K562 (cell line): ENCODE data around the gene BAG1. TPM values are rescaled to one million over a fixed set of nuclear protein-coding genes. Genes with fewer than 3 reads are reported as not detected.

Experiments used
- ATAC-seq: fragments of 200-7000 bp; cut with Tn5 transposase; 3 replicates; pipeline ENCODE4 v1.9.1; 2020; ENCODE audit warnings: moderate library complexity
- BruUV-seq: library from RNA; stranded (reverse); fragments of 400-500 nt; replicated peaks from 2 replicates; lab custom pipeline; 2021; lab: Mats Ljungman, UMichigan
- CTCF ChIA-PET: fragments of 300-600 bp; formaldehyde crosslinking; extraction: SDS; loops from one replicate; lab custom pipeline; 2021; ENCODE audit warnings: low intra/inter-chr PET ratio; lab: Yijun Ruan, JAX
- POLR2A ChIA-PET: fragments of 300-600, 350-650 bp; sonication (Branson Sonifier 250); formaldehyde crosslinking; extraction: SDS; loops from one replicate; lab custom pipeline; 2021; ENCODE audit warnings: antibody characterized with exemption, inconsistent platforms; lab: Yijun Ruan, JAX
- DNase-seq, 4 experiments: peaks; one replicate each; pipeline versions ENCODE4 v3.0.0 to v3.0.0-alpha.2; 2011 to 2018; ENCODE audit warnings: low spot score in 3 of 4, mixed read lengths in 3 of 4; ENCODE audit errors: extremely low read depth in 1 of 4
- FAIRE-seq: peaks from 2 replicates; lab custom pipeline; 2011; peaks lifted over from hg19 to GRCh38; lab: Jason Lieb, UNC
- H2AFZ ChIP-seq: 2 replicates; pipeline ENCODE4 v1.6.0; 2011; ENCODE audit warnings: low read depth, low read length, control low read depth, inconsistent platforms
- H3K27ac ChIP-seq: fragments of 200-600 bp; 3 replicates; pipeline ENCODE4 v1.8.0; 2011; ENCODE audit warnings: low read depth, mild to moderate bottlenecking, control low read depth, inconsistent platforms, low read length, moderate library complexity, mixed read lengths; ENCODE audit errors: extremely low read depth
- H3K27me3 ChIP-seq, 2 experiments: fragments of 300-600 bp in 1 of 2; 2 replicates in 1 of 2; 3 replicates in 1 of 2; pipeline versions ENCODE4 v1.6.0 to v1.8.0; 2011; ENCODE audit warnings: inconsistent platforms in 2 of 2, low read length in 2 of 2, mild to moderate bottlenecking in 1 of 2, mixed read lengths in 1 of 2, moderate library complexity in 1 of 2; ENCODE audit not compliant: control insufficient read depth in 2 of 2, insufficient read depth in 2 of 2
- H3K36me3 ChIP-seq: fragments of 300-600 bp; 3 replicates; pipeline ENCODE4 v1.8.0; 2011; ENCODE audit warnings: mild to moderate bottlenecking, low read length, inconsistent platforms; ENCODE audit not compliant: control insufficient read depth, insufficient read depth
- H3K4me1 ChIP-seq, 2 experiments: fragments of 200-600 bp in 1 of 2; replicated peaks in 1 of 2; 2 replicates in 1 of 2; 3 replicates in 1 of 2; pipeline versions ENCODE4 v1.5.1 to v1.8.0; 2011; ENCODE audit warnings: inconsistent platforms in 2 of 2, low read length in 2 of 2, mild to moderate bottlenecking in 1 of 2, mixed read lengths in 1 of 2, moderate library complexity in 1 of 2; ENCODE audit not compliant: control insufficient read depth in 2 of 2, insufficient read depth in 2 of 2
- H3K4me2 ChIP-seq: 2 replicates; pipeline ENCODE4 v1.6.1; 2011; ENCODE audit warnings: low read length, control low read depth, inconsistent platforms, mixed read lengths; ENCODE audit not compliant: insufficient read depth
- H3K4me3 ChIP-seq: fragments of 200-600 bp; sonication (generic), shearing (Covaris generic); 2 replicates; pipeline ENCODE4 v1.5.1; 2016; ENCODE audit warnings: control low read depth, inconsistent platforms
- H3K79me2 ChIP-seq: fragments of 200-600 bp; 3 replicates; pipeline ENCODE4 v1.8.0; 2011; ENCODE audit warnings: low read length, inconsistent platforms; ENCODE audit not compliant: control insufficient read depth, insufficient read depth
- H3K9ac ChIP-seq, 2 experiments: 2 replicates each; pipeline versions ENCODE4 v1.6.0 to v1.6.1; 2011; ENCODE audit warnings: low read depth in 2 of 2, low read length in 2 of 2, control low read depth in 1 of 2, inconsistent platforms in 1 of 2, mild to moderate bottlenecking in 1 of 2, mixed read lengths in 1 of 2; ENCODE audit not compliant: insufficient read depth in 1 of 2
- H3K9me1 ChIP-seq: one replicate; pipeline ENCODE4 v1.6.0; 2011; ENCODE audit warnings: inconsistent platforms, mild to moderate bottlenecking, low read length, moderate library complexity; ENCODE audit not compliant: control insufficient read depth, insufficient read depth
- H3K9me3 ChIP-seq: replicated peaks from 2 replicates; pipeline ENCODE4 v1.5.1; 2011; ENCODE audit warnings: low read depth, low read length, inconsistent platforms; ENCODE audit not compliant: control insufficient read depth, insufficient read depth
- H4K20me1 ChIP-seq: replicated peaks from 2 replicates; pipeline ENCODE4 v1.6.1; 2011; ENCODE audit warnings: low read length, inconsistent platforms, mixed read lengths; ENCODE audit not compliant: control insufficient read depth, insufficient read depth
- ELF4 ChIP-seq: fragments of 450-650 bp; formaldehyde crosslinking; IDR thresholded peaks from 2 replicates; pipeline ENCODE4 v1.4.0; 2022; ENCODE audit warnings: missing genetic modification characterization
- MCM2 ChIP-seq: fragments of 450-650 bp; IDR thresholded peaks from 2 replicates; pipeline ENCODE4 v1.6.1; 2017; ENCODE audit warnings: low read depth, mild to moderate bottlenecking
- NFYB ChIP-seq: IDR thresholded peaks from 2 replicates; pipeline ENCODE4 v1.6.1; 2011; ENCODE audit warnings: mild to moderate bottlenecking, moderate library complexity; ENCODE audit not compliant: insufficient read length; ENCODE audit errors: extremely low read depth
- ZNF124 ChIP-seq: sonication (generic); formaldehyde crosslinking; IDR thresholded peaks from 2 replicates; pipeline ENCODE4 v1.8.1; 2022; ENCODE audit warnings: missing genetic modification reagents
- ZNF217 ChIP-seq: sonication (generic); formaldehyde crosslinking; IDR thresholded peaks from 2 replicates; pipeline ENCODE4 v1.8.0; 2022; ENCODE audit warnings: mild to moderate bottlenecking, missing genetic modification reagents
- WGBS: fragments of 100-300 bp; shearing (Covaris generic); methylation state at CpG from one replicate; pipeline ENCODE4 v1.1.6; 2016; ENCODE audit warnings: low coverage, mixed read lengths; ENCODE audit not compliant: insufficient coverage; ENCODE audit errors: missing lambda C conversion rate; 5-methylcytosine and 5-hydroxymethylcytosine counted together
- in situ Hi-C: fragments of 300-500 bp; cut with MboI; formaldehyde crosslinking; loops from 4 replicates; pipeline ENCODE4 v1.15.0; 2018; ENCODE audit warnings: inconsistent platforms, mixed read lengths
- intact Hi-C: fragments of 100-400 bp; cut with micrococcal nuclease; formaldehyde crosslinking; loops from 2 replicates; pipeline ENCODE4 v1.14.2; 2022
- polyA plus RNA-seq, 8 experiments: library from polyadenylated mRNA; depleted of rRNA in 4 of 8; stranded (reverse) in 5 of 8; unstranded in 3 of 8; fragments of >200 nt; fragmentation: Nextera tagmentation in 2 of 8; fragmentation: Illumina TruSeq in 1 of 8; extraction: Ambion mirVana in 2 of 8; extraction: Trizol in 1 of 8; gene quantifications; 2 replicates each; pipeline versions ENCODE4 v1.2.1 to v1.2.3, GENCODE V29; 2011 to 2014; ENCODE audit warnings: inconsistent platforms in 1 of 8, missing spikeins in 1 of 8
- total RNA-seq, 7 experiments: library from RNA; depleted of rRNA in 6 of 7; stranded (reverse); fragments of >200 nt in 6 of 7; fragmentation: Illumina TruSeq in 2 of 7; extraction: Trizol in 2 of 7; gene quantifications; 2 replicates each; pipeline versions ENCODE4 v1.2.1 to v1.2.3, GENCODE V29; 2011 to 2021; ENCODE audit warnings: low replicate concordance in 1 of 7
- TF ChIP-seq, protein P1 (sequence below): fragments of 450-650 bp; conservative IDR thresholded peaks from 2 replicates; pipeline ENCODE4 v1.6.1; 2016; ENCODE audit warnings: missing genetic modification characterization, low read depth, mild to moderate bottlenecking, control low read depth, missing compliant biosample characterization

The BAG1 gene
- total and polyA plus RNA-seq, 9 of the 15 experiments (the other 6 are each of a cell fraction or from before 2014, with no cell fraction given): 9.7 to 106 (median 56.9) TPM

DNA sequence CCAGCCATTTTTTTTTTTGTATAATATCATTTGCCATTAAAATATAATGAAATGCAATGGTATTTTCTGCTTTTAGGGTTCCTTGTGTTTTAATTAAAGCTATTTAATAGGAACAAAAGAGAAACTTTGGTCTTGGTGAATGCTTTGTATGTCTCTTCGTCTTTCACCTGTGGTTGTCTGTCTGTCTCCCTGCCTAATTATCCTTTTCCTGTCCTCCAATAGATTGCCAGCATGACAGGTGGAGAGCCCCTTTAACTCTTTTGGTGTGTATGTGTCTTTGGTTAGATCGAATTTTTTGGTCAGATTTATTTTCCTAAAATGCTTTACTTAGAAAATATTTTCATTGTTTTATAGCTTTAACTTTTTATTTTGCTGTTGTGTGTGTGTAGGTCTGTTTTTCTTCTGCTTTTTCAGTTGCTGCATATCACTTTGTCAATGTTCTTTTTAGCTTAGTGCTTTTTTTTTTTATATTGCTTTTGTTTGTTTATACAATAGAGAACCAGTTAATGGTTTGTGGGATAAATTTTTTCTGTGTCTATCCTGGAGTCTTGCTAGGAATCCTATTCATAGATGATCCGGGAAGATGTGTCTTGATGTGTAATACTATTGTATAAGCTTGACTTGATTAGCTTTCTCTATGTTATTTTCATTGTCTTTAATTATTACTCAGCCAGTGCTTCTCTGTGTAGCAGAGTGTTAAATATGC is 8.9 kb upstream of the BAG1 start:
- H3K9ac ChIP-seq: no peak overlapping the region
- DNase-seq (no peak), FAIRE-seq (no peak), ATAC-seq (no peak)
- in situ Hi-C loops: no loop called here
- TF ChIP-seq ZNF124 (CRISPR knock-in tag): no peak
- no peak for TF ChIP-seq ZNF217 (CRISPR knock-in tag)
- no peak for TF ChIP-seq NFYB
- TF ChIP-seq MCM2: no peak
- TF ChIP-seq, protein P1, sequence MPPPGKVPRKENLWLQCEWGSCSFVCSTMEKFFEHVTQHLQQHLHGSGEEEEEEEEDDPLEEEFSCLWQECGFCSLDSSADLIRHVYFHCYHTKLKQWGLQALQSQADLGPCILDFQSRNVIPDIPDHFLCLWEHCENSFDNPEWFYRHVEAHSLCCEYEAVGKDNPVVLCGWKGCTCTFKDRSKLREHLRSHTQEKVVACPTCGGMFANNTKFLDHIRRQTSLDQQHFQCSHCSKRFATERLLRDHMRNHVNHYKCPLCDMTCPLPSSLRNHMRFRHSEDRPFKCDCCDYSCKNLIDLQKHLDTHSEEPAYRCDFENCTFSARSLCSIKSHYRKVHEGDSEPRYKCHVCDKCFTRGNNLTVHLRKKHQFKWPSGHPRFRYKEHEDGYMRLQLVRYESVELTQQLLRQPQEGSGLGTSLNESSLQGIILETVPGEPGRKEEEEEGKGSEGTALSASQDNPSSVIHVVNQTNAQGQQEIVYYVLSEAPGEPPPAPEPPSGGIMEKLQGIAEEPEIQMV (tag): no peak
- TF ChIP-seq ELF4 (CRISPR knock-in tag): no peak
- no peaks in the 10 kb centered on the region for H3K9me3 ChIP-seq
- peaks cover 73% of the 10 kb centered on the region for H3K36me3 ChIP-seq
- H4K20me1 ChIP-seq: no peaks in the 10 kb centered on the region
- H3K79me2 ChIP-seq: no peaks in the 10 kb centered on the region
- H3K4me2 ChIP-seq: no peak overlapping the region
- ChIA-PET CTCF (no interaction called here), POLR2A (interaction anchor here (0.8 to 1.5 kb wide), 4 partner anchors 10 to 20 kb away, joined by 3 to 7 read pairs (median 4); partner anchors contain the start of gene NFX1)
- no peak overlapping the region for H2AFZ ChIP-seq
- H3K27ac ChIP-seq: no peak overlapping the region
- H3K4me1 ChIP-seq: peaks cover 0 to 4% of the 10 kb centered on the region in 2 experiments; a peak in 2 of 5 replicates
- intact Hi-C loops: no loop called here
- no peaks in the 10 kb centered on the region for H3K9me1 ChIP-seq
- 66% methylated on average over 3 of the region's 3 CpGs for WGBS
- no peak overlapping the region for H3K4me3 ChIP-seq
- no TSS peak for BruUV-seq
- H3K27me3 ChIP-seq: no peaks in the 10 kb centered on the region
